ENCODE measurements around the gene AOC3.
"Not testable (repeated sequence)": the region's sequence is repeated elsewhere in the genome, so short reads cannot be mapped to it uniquely, and the experiment has no call there.

Gene AOC3

DNA sequence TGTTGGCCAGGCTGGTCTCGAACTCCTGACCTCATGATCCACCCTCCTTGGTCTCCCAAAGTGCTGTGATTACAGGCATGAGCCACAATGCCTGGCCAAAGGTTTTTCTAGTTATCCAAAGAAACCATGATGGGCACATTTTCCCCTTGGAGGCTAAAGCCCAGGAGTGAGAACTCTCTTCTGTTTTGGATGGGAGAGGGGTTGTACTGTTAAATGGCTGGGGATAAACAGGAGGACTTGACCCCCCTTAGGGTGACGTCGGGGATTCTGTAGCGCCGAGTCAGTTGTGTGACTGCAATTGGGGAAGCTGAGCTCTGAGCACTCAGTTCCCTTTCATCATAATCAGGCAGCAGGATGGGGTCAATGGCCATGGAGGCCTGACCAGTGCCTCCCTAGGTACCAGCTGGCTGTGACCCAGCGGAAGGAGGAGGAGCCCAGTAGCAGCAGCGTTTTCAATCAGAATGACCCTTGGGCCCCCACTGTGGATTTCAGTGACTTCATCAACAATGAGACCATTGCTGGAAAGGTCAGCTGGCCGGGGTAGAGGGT lies 4.1 kb downstream of the AOC3 start:
- TF ChIP-seq, protein P1, sequence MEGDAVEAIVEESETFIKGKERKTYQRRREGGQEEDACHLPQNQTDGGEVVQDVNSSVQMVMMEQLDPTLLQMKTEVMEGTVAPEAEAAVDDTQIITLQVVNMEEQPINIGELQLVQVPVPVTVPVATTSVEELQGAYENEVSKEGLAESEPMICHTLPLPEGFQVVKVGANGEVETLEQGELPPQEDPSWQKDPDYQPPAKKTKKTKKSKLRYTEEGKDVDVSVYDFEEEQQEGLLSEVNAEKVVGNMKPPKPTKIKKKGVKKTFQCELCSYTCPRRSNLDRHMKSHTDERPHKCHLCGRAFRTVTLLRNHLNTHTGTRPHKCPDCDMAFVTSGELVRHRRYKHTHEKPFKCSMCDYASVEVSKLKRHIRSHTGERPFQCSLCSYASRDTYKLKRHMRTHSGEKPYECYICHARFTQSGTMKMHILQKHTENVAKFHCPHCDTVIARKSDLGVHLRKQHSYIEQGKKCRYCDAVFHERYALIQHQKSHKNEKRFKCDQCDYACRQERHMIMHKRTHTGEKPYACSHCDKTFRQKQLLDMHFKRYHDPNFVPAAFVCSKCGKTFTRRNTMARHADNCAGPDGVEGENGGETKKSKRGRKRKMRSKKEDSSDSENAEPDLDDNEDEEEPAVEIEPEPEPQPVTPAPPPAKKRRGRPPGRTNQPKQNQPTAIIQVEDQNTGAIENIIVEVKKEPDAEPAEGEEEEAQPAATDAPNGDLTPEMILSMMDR (IDR thresholded peaks at IDR 0.05; ENCODE audit: low read depth, low read length, missing control alignments): no peak
- no peak for DNase-seq (ENCODE audit: extremely low read depth, low read depth)
- no peak overlapping the region for H3K4me3 ChIP-seq (replicated peaks; ENCODE audit: low read depth, low read length)

DNA sequence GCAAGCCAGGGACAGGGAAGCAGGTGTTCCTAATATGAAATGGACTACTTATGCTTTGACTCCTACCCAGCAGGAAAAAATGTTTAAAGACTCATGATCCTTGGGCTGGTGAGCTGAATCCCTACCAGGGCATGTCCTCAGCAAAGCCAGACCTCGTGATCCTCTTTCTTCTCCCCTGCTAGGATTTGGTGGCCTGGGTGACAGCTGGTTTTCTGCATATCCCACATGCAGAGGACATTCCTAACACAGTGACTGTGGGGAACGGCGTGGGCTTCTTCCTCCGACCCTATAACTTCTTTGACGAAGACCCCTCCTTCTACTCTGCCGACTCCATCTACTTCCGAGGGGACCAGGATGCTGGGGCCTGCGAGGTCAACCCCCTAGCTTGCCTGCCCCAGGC lies 5.1 kb downstream of the AOC3 start:
- not testable (repeated sequence) for DNase-seq (ENCODE audit: extremely low read depth, low read depth)

DNA sequence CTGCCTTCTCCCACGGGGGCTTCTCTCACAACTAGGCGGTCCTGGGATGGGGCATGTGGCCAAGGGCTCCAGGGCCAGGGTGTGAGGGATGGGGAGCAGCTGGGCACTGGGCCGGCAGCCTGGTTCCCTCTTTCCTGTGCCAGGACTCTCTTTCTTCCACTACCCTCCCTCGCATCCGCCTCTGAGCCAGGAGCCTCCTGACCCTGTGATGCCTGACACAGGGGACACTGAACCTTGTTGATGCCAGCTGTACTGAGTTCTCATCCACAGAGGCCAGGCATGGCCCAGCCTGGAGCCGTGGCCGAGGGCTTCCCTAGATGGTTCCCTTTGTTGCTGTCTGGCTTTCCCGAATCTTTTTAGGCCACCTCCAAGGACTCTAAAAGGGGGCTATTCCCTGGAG lies 5.5 kb downstream of the AOC3 start:
- H3K4me3 ChIP-seq (replicated peaks; ENCODE audit: low read depth, low read length); DNase-seq (ENCODE audit: extremely low read depth, low read depth): not testable (repeated sequence)

More for the DNA sequence above, 5.1 kb downstream of the AOC3 start:
- not testable (repeated sequence) for H3K4me3 ChIP-seq (replicated peaks; ENCODE audit: low read depth, low read length)

DNA sequence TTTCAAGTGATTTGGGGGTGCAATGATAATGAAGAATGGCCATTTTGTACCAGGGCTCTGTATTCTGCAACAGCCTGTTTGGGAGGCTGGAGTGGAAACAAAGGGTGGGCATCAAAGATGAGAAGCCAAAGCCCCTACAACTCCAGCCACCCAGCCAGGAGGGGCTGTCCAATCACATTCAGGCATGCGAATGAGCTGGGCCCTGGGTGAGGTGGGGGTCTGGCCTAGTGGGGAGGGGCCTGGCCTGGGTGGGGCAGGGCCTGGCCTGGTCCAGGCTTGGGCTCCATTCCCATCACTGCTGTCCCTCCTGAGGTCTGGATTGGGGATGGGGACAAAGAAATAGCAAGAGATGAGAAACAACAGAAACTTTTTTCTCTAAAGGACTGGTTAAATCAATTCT lies 6.4 kb downstream of the AOC3 start:
- no peak for DNase-seq (ENCODE audit: extremely low read depth, low read depth)
- H3K4me3 ChIP-seq (replicated peaks; ENCODE audit: low read depth, low read length): no peak overlapping the region
- TF ChIP-seq, protein P1 (IDR thresholded peaks at IDR 0.05; ENCODE audit: low read depth, low read length, missing control alignments): no peak

DNA sequence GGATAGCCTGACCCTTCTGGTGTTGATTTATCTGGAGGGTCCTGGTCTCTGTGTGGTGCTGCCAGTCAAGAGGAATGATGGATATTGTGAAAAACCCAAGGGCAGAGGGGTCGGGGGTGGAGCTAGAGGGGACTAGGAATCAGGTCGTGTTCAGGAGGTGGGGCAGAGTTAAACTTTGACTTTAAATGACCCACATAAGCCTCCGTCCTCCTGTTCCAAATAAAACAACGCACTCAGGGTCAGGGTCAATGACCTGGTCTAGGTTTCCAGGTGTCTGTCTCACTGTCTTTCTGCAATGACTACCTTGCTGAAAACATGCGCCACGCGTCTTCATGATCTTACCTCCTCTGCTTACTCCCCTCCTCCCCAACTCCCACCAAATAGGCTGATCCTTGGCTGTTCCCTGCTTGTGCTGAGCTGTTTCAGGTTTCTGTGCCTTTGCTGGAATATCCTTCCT lies 14.7 kb downstream of the AOC3 start:
- TF ChIP-seq, protein P1 (IDR thresholded peaks at IDR 0.05; ENCODE audit: low read depth, low read length, missing control alignments): no peak
- H3K4me3 ChIP-seq (replicated peaks; ENCODE audit: low read depth, low read length): no peak overlapping the region
- DNase-seq (ENCODE audit: extremely low read depth, low read depth): no peak

DNA sequence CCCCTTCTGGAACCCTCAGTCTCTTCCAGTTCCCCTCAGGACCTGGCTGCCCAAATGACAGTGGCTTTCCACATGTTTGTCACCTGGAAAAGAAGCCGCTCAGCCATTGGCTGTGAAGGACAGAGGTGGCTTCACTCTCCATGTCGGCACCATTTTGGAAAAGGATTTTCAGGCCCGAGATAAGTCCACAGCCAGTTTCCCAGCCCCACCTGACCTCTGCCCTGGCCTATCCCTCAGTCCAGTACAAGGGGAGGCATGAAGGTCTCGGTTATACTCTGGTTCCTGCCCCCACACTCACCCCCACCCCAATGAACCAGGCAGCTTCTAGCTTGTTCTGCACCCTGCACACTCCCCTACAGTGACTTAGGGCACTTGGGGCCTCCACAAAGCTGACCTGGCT lies 15.2 kb downstream of the AOC3 start:
- TF ChIP-seq, protein P1 (IDR thresholded peaks at IDR 0.05; ENCODE audit: low read depth, low read length, missing control alignments): no peak
- no peak for DNase-seq (ENCODE audit: extremely low read depth, low read depth)
- no peak overlapping the region for H3K4me3 ChIP-seq (replicated peaks; ENCODE audit: low read depth, low read length)

DNA sequence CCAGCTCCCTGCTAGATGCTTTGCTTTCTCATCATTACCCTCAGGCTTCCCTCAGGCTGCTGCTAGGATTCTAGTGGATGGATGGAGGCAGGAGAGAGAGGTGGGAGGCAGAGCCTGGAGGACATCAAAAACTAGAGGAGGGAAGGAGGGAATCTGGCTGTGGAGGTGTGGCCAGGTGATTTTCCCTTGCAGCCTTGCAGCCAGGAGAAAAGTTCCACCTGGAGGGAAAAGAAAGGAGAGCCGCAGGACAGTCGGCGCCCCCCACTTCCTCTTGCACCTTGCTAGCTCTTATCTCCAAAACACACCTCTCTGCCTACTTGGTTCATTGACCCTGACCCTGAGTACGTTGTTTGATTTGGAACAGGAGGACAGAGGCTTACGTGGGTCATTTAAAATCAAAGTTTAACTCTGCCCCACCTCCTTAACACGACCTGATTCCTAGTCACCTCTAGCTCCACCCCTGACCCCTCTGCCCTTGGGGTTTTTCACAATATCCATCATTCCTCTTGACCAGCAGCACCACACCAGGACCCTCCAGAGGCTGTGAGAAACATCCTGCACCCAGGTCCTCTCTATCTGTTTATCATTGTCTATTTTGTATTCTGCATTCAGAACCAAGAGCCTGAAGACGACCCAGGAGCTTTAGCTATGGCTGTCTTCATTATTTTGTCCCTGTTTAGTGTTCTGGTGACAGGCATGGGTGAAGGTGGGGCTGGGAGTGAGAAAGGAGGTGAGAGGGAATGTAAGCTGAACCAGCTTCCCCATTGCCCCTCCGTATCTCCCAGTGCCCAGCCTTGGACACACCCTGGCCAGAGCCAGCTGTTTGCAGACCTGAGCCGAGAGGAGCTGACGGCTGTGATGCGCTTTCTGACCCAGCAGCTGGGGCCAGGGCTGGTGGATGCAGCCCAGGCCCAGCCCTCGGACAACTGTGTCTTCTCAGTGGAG lies 15.9 kb downstream of the AOC3 start:
- TF ChIP-seq, protein P1 (IDR thresholded peaks at IDR 0.05; ENCODE audit: low read depth, low read length, missing control alignments): no peak
- H3K4me3 ChIP-seq (replicated peaks; ENCODE audit: low read depth, low read length): no peak overlapping the region
- no peak for DNase-seq (ENCODE audit: extremely low read depth, low read depth)

DNA sequence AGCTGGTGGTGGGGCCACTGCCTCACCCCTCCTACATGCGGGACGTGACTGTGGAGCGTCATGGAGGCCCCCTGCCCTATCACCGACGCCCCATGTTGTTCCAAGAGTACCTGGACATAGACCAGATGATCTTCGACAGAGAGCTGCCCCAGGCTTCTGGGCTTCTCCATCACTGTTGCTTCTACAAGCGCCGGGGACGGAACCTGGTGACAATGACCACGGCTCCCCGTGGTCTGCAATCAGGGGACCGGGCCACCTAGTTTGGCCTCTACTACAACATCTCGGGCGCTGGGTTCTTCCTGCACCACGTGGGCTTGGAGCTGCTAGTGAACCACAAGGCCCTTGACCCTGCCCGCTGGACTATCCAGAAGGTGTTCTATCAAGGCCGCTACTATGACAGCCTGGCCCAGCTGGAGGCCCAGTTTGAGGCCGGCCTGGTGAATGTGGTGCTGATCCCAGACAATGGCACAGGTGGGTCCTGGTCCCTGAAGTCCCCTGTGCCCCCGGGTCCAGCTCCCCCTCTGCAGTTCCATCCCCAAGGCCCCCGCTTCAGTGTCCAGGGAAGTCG lies 16.8 kb downstream of the AOC3 start:
- H3K4me3 ChIP-seq (replicated peaks; ENCODE audit: low read depth, low read length); DNase-seq (ENCODE audit: extremely low read depth, low read depth): not testable (repeated sequence)

All from HFF-Myc (cell line).